Hepatocyte (in vitro differentiated cells): Measurements from ENCODE around the gene LIX1. TPM values are rescaled to one million over a fixed set of nuclear protein-coding genes. Genes with fewer than 3 reads are reported as not detected.
"Not testable (repeated sequence)": the region's sequence is repeated elsewhere in the genome, so short reads cannot be mapped to it uniquely, and the experiment has no call there.

ENCODE experiments used
- DNase-seq: peaks from one replicate; pipeline ENCODE4 v3.0.0-alpha.2; 2016; ENCODE audit warnings: low spot score
- H2AFZ ChIP-seq: fragments of 200-600 bp; sonication (generic); 2 replicates; pipeline ENCODE4 v1.6.0; 2016; ENCODE audit warnings: antibody characterized with exemption, mild to moderate bottlenecking
- H3K27ac ChIP-seq: fragments of 200-600 bp; sonication (generic); 2 replicates; pipeline ENCODE4 v1.5.1; 2016; ENCODE audit warnings: mild to moderate bottlenecking
- H3K27me3 ChIP-seq: fragments of 200-600 bp; sonication (generic); 2 replicates; pipeline ENCODE4 v1.6.1; 2016
- H3K36me3 ChIP-seq: fragments of 200-600 bp; sonication (generic); replicated peaks from 2 replicates; pipeline ENCODE4 v1.5.1; 2016; ENCODE audit warnings: low read depth; ENCODE audit not compliant: insufficient read depth
- H3K4me1 ChIP-seq: fragments of 200-600 bp; sonication (generic); 2 replicates; pipeline ENCODE4 v1.5.1; 2016; ENCODE audit warnings: mild to moderate bottlenecking, moderate library complexity; ENCODE audit not compliant: insufficient read depth
- H3K4me2 ChIP-seq: fragments of 200-600 bp; sonication (generic); 2 replicates; pipeline ENCODE4 v1.6.0; 2016
- H3K4me3 ChIP-seq: fragments of 200-600 bp; sonication (generic); 2 replicates; pipeline ENCODE4 v1.5.1; 2016; ENCODE audit warnings: mild to moderate bottlenecking
- H3K79me2 ChIP-seq: fragments of 200-600 bp; sonication (generic); 2 replicates; pipeline ENCODE4 v1.6.0; 2017; ENCODE audit warnings: mild to moderate bottlenecking
- H3K9me2 ChIP-seq: fragments of 200-600 bp; sonication (generic); replicated peaks from 2 replicates; pipeline ENCODE4 v1.6.0; 2017; ENCODE audit warnings: mild to moderate bottlenecking; ENCODE audit not compliant: insufficient read depth
- H3K9me3 ChIP-seq: fragments of 200-600 bp; sonication (generic); 2 replicates; pipeline ENCODE4 v1.5.1; 2016; ENCODE audit warnings: low read depth, mild to moderate bottlenecking
- H4K20me1 ChIP-seq: fragments of 200-600 bp; sonication (generic); 2 replicates; pipeline ENCODE4 v1.6.0; 2016; ENCODE audit warnings: mild to moderate bottlenecking; ENCODE audit not compliant: insufficient read depth, poor library complexity, severe bottlenecking
- EZH2 ChIP-seq: fragments of 200-600 bp; sonication (generic); IDR thresholded peaks from 2 replicates; pipeline ENCODE4 v1.6.1; 2016; ENCODE audit warnings: antibody characterized with exemption, mild to moderate bottlenecking, borderline replicate concordance
- EZH2phosphoT487 ChIP-seq: fragments of 200-600 bp; sonication (generic); IDR thresholded peaks from one replicate; pipeline ENCODE4 v1.6.1; 2018; ENCODE audit warnings: antibody characterized with exemption, mild to moderate bottlenecking, low read depth, moderate library complexity; ENCODE audit not compliant: unreplicated experiment, severe bottlenecking
- WGBS: methylation state at CpG from one replicate; pipeline ENCODE4 v1.1.6; 2016; ENCODE audit warnings: low lambda C conversion rate; ENCODE audit errors: missing lambda C conversion rate; 5-methylcytosine and 5-hydroxymethylcytosine counted together
- polyA plus RNA-seq: library from polyadenylated mRNA; unstranded; fragments of >200 nt; fragmentation: Nextera tagmentation; extraction: Ambion mirVana; gene quantifications from 2 replicates; pipeline ENCODE4 v1.2.1, GENCODE V29; 2016
- total RNA-seq: library from RNA; depleted of rRNA; stranded (reverse); fragments of >200 nt; gene quantifications from 2 replicates; pipeline ENCODE4 v1.2.3, GENCODE V29; 2014
- TF ChIP-seq, protein P1 (sequence below): fragments of 200-600 bp; sonication (generic); IDR thresholded peaks from 2 replicates; pipeline ENCODE4 v1.5.1; 2016; ENCODE audit warnings: antibody characterized with exemption, mild to moderate bottlenecking; ENCODE audit not compliant: poor library complexity

LIX1 gene
- total and polyA plus RNA-seq, 2 experiments from 2014 or later, result 4.3 to 6.2 TPM

GRCh38 chr5:97085459-97086181 is 56.8 kb downstream of the LIX1 start:
- DNase-seq, result no peak
- Histone ChIP-seq H3K9me3 (no peaks in the 10 kb centered on the region), H3K27me3 (no peaks in the 10 kb centered on the region), H4K20me1 (no peaks in the 10 kb centered on the region), H3K9me2 (no peaks in the 10 kb centered on the region), H3K79me2 (no peaks in the 10 kb centered on the region), H3K4me1 (no peaks in the 10 kb centered on the region), H2AFZ (no peak overlapping the region), H3K4me2 (no peak overlapping the region), H3K27ac (no peak overlapping the region), H3K36me3 (no peaks in the 10 kb centered on the region), H3K4me3 (no peak overlapping the region)
- TF ChIP-seq, protein P1, sequence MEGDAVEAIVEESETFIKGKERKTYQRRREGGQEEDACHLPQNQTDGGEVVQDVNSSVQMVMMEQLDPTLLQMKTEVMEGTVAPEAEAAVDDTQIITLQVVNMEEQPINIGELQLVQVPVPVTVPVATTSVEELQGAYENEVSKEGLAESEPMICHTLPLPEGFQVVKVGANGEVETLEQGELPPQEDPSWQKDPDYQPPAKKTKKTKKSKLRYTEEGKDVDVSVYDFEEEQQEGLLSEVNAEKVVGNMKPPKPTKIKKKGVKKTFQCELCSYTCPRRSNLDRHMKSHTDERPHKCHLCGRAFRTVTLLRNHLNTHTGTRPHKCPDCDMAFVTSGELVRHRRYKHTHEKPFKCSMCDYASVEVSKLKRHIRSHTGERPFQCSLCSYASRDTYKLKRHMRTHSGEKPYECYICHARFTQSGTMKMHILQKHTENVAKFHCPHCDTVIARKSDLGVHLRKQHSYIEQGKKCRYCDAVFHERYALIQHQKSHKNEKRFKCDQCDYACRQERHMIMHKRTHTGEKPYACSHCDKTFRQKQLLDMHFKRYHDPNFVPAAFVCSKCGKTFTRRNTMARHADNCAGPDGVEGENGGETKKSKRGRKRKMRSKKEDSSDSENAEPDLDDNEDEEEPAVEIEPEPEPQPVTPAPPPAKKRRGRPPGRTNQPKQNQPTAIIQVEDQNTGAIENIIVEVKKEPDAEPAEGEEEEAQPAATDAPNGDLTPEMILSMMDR, result no peak
- TF ChIP-seq EZH2 (no peak), EZH2phosphoT487 (no peak)
- over 99% methylated on average over 22 of the region's 22 CpGs for whole genome bisulfite sequencing

DNA sequence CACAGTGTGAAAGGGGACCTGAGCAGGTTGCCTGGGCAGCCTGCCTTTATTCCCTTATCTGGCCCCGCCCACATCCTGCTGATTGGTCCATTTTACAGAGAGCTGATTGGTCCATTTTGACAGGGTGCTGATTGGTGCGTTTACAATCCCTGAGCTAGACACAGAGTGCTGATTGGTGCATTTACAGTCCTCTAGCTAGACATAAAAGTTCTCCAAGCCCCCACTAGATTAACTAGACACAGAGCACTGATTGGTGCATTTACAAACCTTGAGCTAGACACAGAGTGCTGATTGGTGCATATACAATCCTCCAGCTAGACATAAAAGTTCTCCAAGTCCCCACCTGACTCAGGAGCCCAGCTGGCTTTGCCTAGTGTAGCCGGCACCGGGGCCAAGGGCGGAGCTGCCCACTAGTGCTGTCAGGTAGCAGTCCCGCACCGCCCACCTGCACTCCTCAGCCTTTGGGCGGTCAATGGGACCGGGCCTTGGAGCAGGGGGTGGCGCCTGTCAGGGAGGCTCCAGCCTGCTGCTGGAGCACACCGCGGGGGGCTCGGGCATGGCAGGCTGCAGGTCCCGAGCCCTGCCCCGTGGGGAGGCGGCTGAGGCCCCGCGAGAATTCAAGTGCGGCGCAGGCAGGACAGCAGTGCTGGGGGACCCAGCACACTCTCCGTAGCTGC is 57.5 kb downstream of the LIX1 start:
- H3K9me2 ChIP-seq, H4K20me1 ChIP-seq, H3K36me3 ChIP-seq, H2AFZ ChIP-seq, H3K27me3 ChIP-seq, H3K4me3 ChIP-seq, H3K27ac ChIP-seq, H3K9me3 ChIP-seq, H3K79me2 ChIP-seq, H3K4me2 ChIP-seq, DNase-seq, H3K4me1 ChIP-seq: not testable (repeated sequence)
- WGBS, result 95% methylated on average over 20 of the region's 21 CpGs

GRCh38 chr5:97078958-97079743 is 63.3 kb downstream of the LIX1 start:
- H4K20me1 ChIP-seq, result no peaks in the 10 kb centered on the region
- H3K79me2 ChIP-seq, result no peaks in the 10 kb centered on the region
- DNase-seq, result no peak
- no peak overlapping the region for H3K4me3 ChIP-seq
- H3K9me3 ChIP-seq, result no peaks in the 10 kb centered on the region
- H2AFZ ChIP-seq, result no peak overlapping the region
- WGBS, result 88% methylated on average over 4 of the region's 4 CpGs
- H3K9me2 ChIP-seq, result no peaks in the 10 kb centered on the region
- TF ChIP-seq EZH2phosphoT487 (no peak), EZH2 (no peak)
- TF ChIP-seq, protein P1, result no peak
- no peaks in the 10 kb centered on the region for H3K27me3 ChIP-seq
- H3K36me3 ChIP-seq, result no peaks in the 10 kb centered on the region
- H3K4me2 ChIP-seq, result no peak overlapping the region
- H3K27ac ChIP-seq, result no peak overlapping the region
- no peaks in the 10 kb centered on the region for H3K4me1 ChIP-seq

- Histone ChIP-seq H3K4me3 (no peak overlapping the region), H3K9me2 (no peaks in the 10 kb centered on the region), H3K4me2 (no peak overlapping the region), H3K79me2 (no peaks in the 10 kb centered on the region), H3K27me3 (no peaks in the 10 kb centered on the region), H2AFZ (no peak overlapping the region), H3K4me1 (no peaks in the 10 kb centered on the region), H3K27ac (no peak overlapping the region), H4K20me1 (no peaks in the 10 kb centered on the region), H3K9me3 (no peaks in the 10 kb centered on the region), H3K36me3 (no peaks in the 10 kb centered on the region)
- TF ChIP-seq, protein P1, result no peak
- TF ChIP-seq EZH2 (no peak), EZH2phosphoT487 (no peak)
- WGBS, result 87% methylated on average over 4 of the region's 4 CpGs
- no peak for DNase-seq
Observed at GRCh38 chr5:97077246-97077645, 65.2 kb downstream of the LIX1 start.
